Neural cell (in vitro differentiated cells): Measurements from ENCODE around the gene ZCWPW2. TPM values are rescaled to one million over a fixed set of nuclear protein-coding genes. Genes with fewer than 3 reads are reported as not detected.

Experiments used
- H2AFZ ChIP-seq: fragments of 200-600, 300-800 bp; sonication (generic), shearing (Covaris generic); 2 replicates; pipeline ENCODE4 v1.6.0; 2014; ENCODE audit warnings: low read depth, mild to moderate bottlenecking, antibody characterized with exemption, low read length, moderate library complexity
- H3F3A ChIP-seq: fragments of 200-600 bp; shearing (Covaris generic); 2 replicates; pipeline ENCODE4 v1.6.1; 2016; ENCODE audit warnings: mild to moderate bottlenecking, moderate library complexity, mixed read lengths, antibody characterized with exemption, low read length; ENCODE audit not compliant: insufficient read depth, poor library complexity, severe bottlenecking
- H3K27ac ChIP-seq: fragments of 200-600, 300-800 bp; sonication (generic), shearing (Covaris generic); 2 replicates; pipeline ENCODE4 v1.5.1; 2014; ENCODE audit warnings: mild to moderate bottlenecking, low read length, moderate library complexity
- H3K27me3 ChIP-seq: fragments of 300-800, 200-600 bp; sonication (generic), shearing (Covaris generic); 2 replicates; pipeline ENCODE4 v1.6.0; 2014; ENCODE audit warnings: mild to moderate bottlenecking, low read depth, low read length, moderate library complexity; ENCODE audit not compliant: insufficient read depth
- H3K36me3 ChIP-seq: fragments of 300-800, 200-600 bp; sonication (generic), shearing (Covaris generic); 2 replicates; pipeline ENCODE4 v1.5.1; 2014; ENCODE audit warnings: mild to moderate bottlenecking, antibody characterized with exemption, low read length, moderate library complexity; ENCODE audit not compliant: insufficient read depth
- H3K4me2 ChIP-seq: fragments of 300-800, 200-600 bp; sonication (generic), shearing (Covaris generic); 2 replicates; pipeline ENCODE4 v1.6.0; 2014; ENCODE audit warnings: mild to moderate bottlenecking, low read length
- H3K4me3 ChIP-seq: fragments of 300-800, 200-600 bp; sonication (generic), shearing (Covaris generic); 2 replicates; pipeline ENCODE4 v1.5.1; 2014; ENCODE audit warnings: mild to moderate bottlenecking, low read length, moderate library complexity
- H3K79me2 ChIP-seq: fragments of 200-600 bp; shearing (Covaris generic); replicated peaks from 2 replicates; pipeline ENCODE4 v1.6.0; 2014; ENCODE audit warnings: mild to moderate bottlenecking, low read length, moderate library complexity; ENCODE audit not compliant: insufficient read depth
- H3K9ac ChIP-seq: fragments of 300-800, 200-600 bp; sonication (generic), shearing (Covaris generic); 2 replicates; pipeline ENCODE4 v1.6.1; 2016; ENCODE audit warnings: mild to moderate bottlenecking, low read length, mixed read lengths
- H3K9me2 ChIP-seq: fragments of 200-600 bp; shearing (Covaris generic); 2 replicates; pipeline ENCODE4 v1.6.1; 2016; ENCODE audit warnings: mild to moderate bottlenecking, low read length, mixed read lengths; ENCODE audit not compliant: insufficient read depth
- H3K9me3 ChIP-seq: fragments of 200-600, 300-800 bp; sonication (generic), shearing (Covaris generic); 2 replicates; pipeline ENCODE4 v1.6.1; 2016; ENCODE audit warnings: mild to moderate bottlenecking, mixed run types, low read length, moderate library complexity, mixed read lengths
- H4K20me1 ChIP-seq: fragments of 200-600 bp; shearing (Covaris generic); 2 replicates; pipeline ENCODE4 v1.6.1; 2016; ENCODE audit warnings: mild to moderate bottlenecking, mixed run types; ENCODE audit not compliant: insufficient read depth
- EP300 ChIP-seq: fragments of 450-650 bp; conservative IDR thresholded peaks from 2 replicates; pipeline ENCODE4 v1.6.1; 2014; ENCODE audit warnings: antibody characterized with exemption, mild to moderate bottlenecking, moderate library complexity; ENCODE audit not compliant: poor library complexity, severe bottlenecking
- EZH2 ChIP-seq: fragments of 200-600, 300-800 bp; shearing (Covaris generic), sonication (generic); IDR thresholded peaks from 2 replicates; pipeline ENCODE4 v1.6.1; 2014; ENCODE audit warnings: antibody characterized with exemption, low read length, borderline replicate concordance, mild to moderate bottlenecking; ENCODE audit not compliant: insufficient read depth, poor library complexity, severe bottlenecking
- RAD21 ChIP-seq: fragments of 450-650 bp; conservative IDR thresholded peaks from 2 replicates; pipeline ENCODE4 v1.6.1; 2014; ENCODE audit warnings: antibody characterized with exemption, mild to moderate bottlenecking, moderate library complexity
- REST ChIP-seq: IDR thresholded peaks from 2 replicates; pipeline ENCODE4 v1.6.1; 2012; ENCODE audit warnings: borderline replicate concordance
- TAF1 ChIP-seq: IDR thresholded peaks from 2 replicates; pipeline ENCODE4 v1.6.1; 2012; ENCODE audit warnings: low read depth
- polyA plus RNA-seq: library from polyadenylated mRNA; depleted of rRNA; stranded (reverse); fragments of >200 nt; gene quantifications from 2 replicates; pipeline ENCODE4 v1.2.3, GENCODE V29; 2014
- TF ChIP-seq, protein P1 (sequence below): fragments of 450-650 bp; IDR thresholded peaks from 2 replicates; pipeline ENCODE4 v1.5.1; 2014; ENCODE audit warnings: antibody characterized with exemption, mild to moderate bottlenecking, moderate library complexity; ENCODE audit not compliant: poor library complexity, severe bottlenecking

The ZCWPW2 gene
- polyA plus RNA-seq, 1 donor from 2014 or later, result 0.48 TPM

GRCh38 chr3:28556195-28556594 lies 207.7 kb downstream of the ZCWPW2 start:
- no peaks in the 10 kb centered on the region for H3K36me3 ChIP-seq
- H2AFZ ChIP-seq, result no peak overlapping the region
- TF ChIP-seq, protein P1, sequence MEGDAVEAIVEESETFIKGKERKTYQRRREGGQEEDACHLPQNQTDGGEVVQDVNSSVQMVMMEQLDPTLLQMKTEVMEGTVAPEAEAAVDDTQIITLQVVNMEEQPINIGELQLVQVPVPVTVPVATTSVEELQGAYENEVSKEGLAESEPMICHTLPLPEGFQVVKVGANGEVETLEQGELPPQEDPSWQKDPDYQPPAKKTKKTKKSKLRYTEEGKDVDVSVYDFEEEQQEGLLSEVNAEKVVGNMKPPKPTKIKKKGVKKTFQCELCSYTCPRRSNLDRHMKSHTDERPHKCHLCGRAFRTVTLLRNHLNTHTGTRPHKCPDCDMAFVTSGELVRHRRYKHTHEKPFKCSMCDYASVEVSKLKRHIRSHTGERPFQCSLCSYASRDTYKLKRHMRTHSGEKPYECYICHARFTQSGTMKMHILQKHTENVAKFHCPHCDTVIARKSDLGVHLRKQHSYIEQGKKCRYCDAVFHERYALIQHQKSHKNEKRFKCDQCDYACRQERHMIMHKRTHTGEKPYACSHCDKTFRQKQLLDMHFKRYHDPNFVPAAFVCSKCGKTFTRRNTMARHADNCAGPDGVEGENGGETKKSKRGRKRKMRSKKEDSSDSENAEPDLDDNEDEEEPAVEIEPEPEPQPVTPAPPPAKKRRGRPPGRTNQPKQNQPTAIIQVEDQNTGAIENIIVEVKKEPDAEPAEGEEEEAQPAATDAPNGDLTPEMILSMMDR, result no peak
- TF ChIP-seq REST (no peak), TAF1 (no peak), EZH2 (no peak), RAD21 (no peak)
- H3K9ac ChIP-seq, result no peak overlapping the region
- no peaks in the 10 kb centered on the region for H3F3A ChIP-seq
- no peaks in the 10 kb centered on the region for H3K27me3 ChIP-seq
- no peaks in the 10 kb centered on the region for H3K9me3 ChIP-seq
- H3K79me2 ChIP-seq, result no peaks in the 10 kb centered on the region
- H3K27ac ChIP-seq, result no peak overlapping the region
- H3K9me2 ChIP-seq, result no peaks in the 10 kb centered on the region
- no peaks in the 10 kb centered on the region for H4K20me1 ChIP-seq
- H3K4me2 ChIP-seq, result no peak overlapping the region
- no peak overlapping the region for H3K4me3 ChIP-seq

- TF ChIP-seq EP300, result no peak
- TF ChIP-seq RAD21, result no peak
- TF ChIP-seq, protein P1, result no peak
- Histone ChIP-seq H3K9me3 (no peaks in the 10 kb centered on the region), H3K27ac (no peak overlapping the region)
These were observed 215.7 kb downstream of the ZCWPW2 start for GRCh38 chr3:28564211-28564610.

More at GRCh38 chr3:28564211-28564610, 215.7 kb downstream of the ZCWPW2 start:
- Histone ChIP-seq H2AFZ (no peak overlapping the region), H3K36me3 (no peaks in the 10 kb centered on the region), H3F3A (no peaks in the 10 kb centered on the region), H3K9me2 (no peaks in the 10 kb centered on the region), H3K27me3 (no peaks in the 10 kb centered on the region), H4K20me1 (no peaks in the 10 kb centered on the region), H3K79me2 (no peaks in the 10 kb centered on the region), H3K4me2 (no peak overlapping the region), H3K4me3 (no peak overlapping the region), H3K9ac (no peak overlapping the region)
